Astrocyte (in vitro differentiated cells and primary cell): Measurements from ENCODE around the gene DAGLA.

Source experiments
- CTCF ChIP-seq: IDR thresholded peaks from 2 replicates; pipeline ENCODE4 v1.5.1; 2011; ENCODE audit warnings: low read depth, mild to moderate bottlenecking, inconsistent platforms, low read length, moderate library complexity; ENCODE audit not compliant: insufficient read depth
- EZH2 ChIP-seq: IDR thresholded peaks from 2 replicates; pipeline ENCODE4 v1.6.1; 2012; ENCODE audit warnings: mild to moderate bottlenecking, low read length, inconsistent platforms; ENCODE audit not compliant: insufficient read depth

DNA sequence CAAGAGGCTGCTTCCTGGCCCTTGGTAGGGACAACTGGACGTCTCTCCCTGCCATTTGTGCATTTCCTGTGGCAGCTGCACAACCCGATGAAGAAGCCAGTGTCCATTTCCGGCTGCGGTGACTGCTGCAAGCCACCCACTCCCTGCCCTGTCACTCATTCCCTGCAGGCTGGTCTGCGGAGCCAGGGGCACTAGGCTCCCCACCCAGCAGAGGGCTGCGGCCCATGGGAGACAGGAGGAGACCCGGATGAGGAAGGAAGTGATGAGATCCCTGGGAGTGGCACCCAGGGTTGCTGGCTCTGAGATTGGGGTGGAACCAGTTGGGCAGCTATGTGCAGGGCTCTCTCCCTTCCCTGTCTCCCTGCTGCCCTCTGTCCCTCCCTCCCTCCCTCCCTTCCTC is 62.2 kb downstream of the DAGLA start:
- no peak for TF ChIP-seq CTCF
- TF ChIP-seq EZH2 = no peak
